ENCODE results near the gene RGPD5. TPM values are rescaled to one million over a fixed set of nuclear protein-coding genes. Genes with fewer than 3 reads are reported as not detected.
"Not testable (repeated sequence)": the region's sequence is repeated elsewhere in the genome, so short reads cannot be mapped to it uniquely, and the experiment has no call there.

The RGPD5 gene
- total RNA-seq = 10 to 100 TPM in 2 of 4 donors, 1 to 10 TPM in 2; 7.7 to 41.5 (median 11.5) TPM

- intact Hi-C loops (cut with DNase I; ENCODE audit: low total_unique reads); H3K36me3 ChIP-seq; DNase-seq; H3K4me3 ChIP-seq; H3K27me3 ChIP-seq; in situ Hi-C loops (cut with MboI; ENCODE audit: low sequenced_read_pairs in 4 of 4); H3K9me3 ChIP-seq; H3K4me1 ChIP-seq; H3K27ac ChIP-seq: not testable (repeated sequence)
- peak; percentile 97 to 98 for ATAC-seq
These were observed at the start of gene RGPD5 for GRCh38 chr2:109794074-109794737. Gene RGPD5 (plus strand): TSS chr2:109794305. CDS start chr2:109794466, 161 bp downstream.

- intact Hi-C loops (cut with DNase I; ENCODE audit: low total_unique reads); H3K27me3 ChIP-seq; H3K4me1 ChIP-seq; ATAC-seq; H3K4me3 ChIP-seq; in situ Hi-C loops (cut with MboI; ENCODE audit: low sequenced_read_pairs in 4 of 4); H3K27ac ChIP-seq; H3K36me3 ChIP-seq; H3K9me3 ChIP-seq; DNase-seq: not testable (repeated sequence)
These were observed 42.5 kb upstream of the RGPD5 start for GRCh38 chr2:109751572-109751971.

- H3K4me1 ChIP-seq; intact Hi-C loops (cut with DNase I; ENCODE audit: low total_unique reads); H3K36me3 ChIP-seq; H3K4me3 ChIP-seq; in situ Hi-C loops (cut with MboI; ENCODE audit: low sequenced_read_pairs in 4 of 4); H3K27ac ChIP-seq; H3K9me3 ChIP-seq; DNase-seq; H3K27me3 ChIP-seq: not testable (repeated sequence)
- peak in 1 of 2 donors; percentile 5 for ATAC-seq
These were observed 36.8 kb upstream of the RGPD5 start for GRCh38 chr2:109757163-109757824.

GRCh38 chr2:109760265-109761042 lies 33.7 kb upstream of the RGPD5 start:
- H3K4me1 ChIP-seq; H3K36me3 ChIP-seq; H3K27me3 ChIP-seq; intact Hi-C loops (cut with DNase I; ENCODE audit: low total_unique reads); in situ Hi-C loops (cut with MboI; ENCODE audit: low sequenced_read_pairs in 4 of 4); H3K9me3 ChIP-seq; H3K27ac ChIP-seq; DNase-seq: not testable (repeated sequence)
- peak; percentile 27 to 51 for ATAC-seq
- H3K4me3 ChIP-seq = peak overlapping the region in 1 of 4 donors; percentile 23

GRCh38 chr2:109761043-109761454 lies 33.1 kb upstream of the RGPD5 start:
- in situ Hi-C loops (cut with MboI; ENCODE audit: low sequenced_read_pairs in 4 of 4); DNase-seq; H3K27me3 ChIP-seq; H3K36me3 ChIP-seq; H3K27ac ChIP-seq; H3K4me1 ChIP-seq; intact Hi-C loops (cut with DNase I; ENCODE audit: low total_unique reads); ATAC-seq; H3K9me3 ChIP-seq: not testable (repeated sequence)
- peak overlapping the region in 1 of 4 donors; percentile 23 for H3K4me3 ChIP-seq

GRCh38 chr2:109761976-109762375 lies 32.1 kb upstream of the RGPD5 start:
- in situ Hi-C loops (cut with MboI; ENCODE audit: low sequenced_read_pairs in 4 of 4); DNase-seq; H3K27me3 ChIP-seq; H3K36me3 ChIP-seq; ATAC-seq; intact Hi-C loops (cut with DNase I; ENCODE audit: low total_unique reads); H3K9me3 ChIP-seq; H3K4me1 ChIP-seq; H3K27ac ChIP-seq; H3K4me3 ChIP-seq: not testable (repeated sequence)

GRCh38 chr2:109766074-109766473 lies 28.0 kb upstream of the RGPD5 start:
- H3K27ac ChIP-seq; H3K4me1 ChIP-seq; H3K36me3 ChIP-seq; H3K4me3 ChIP-seq; in situ Hi-C loops (cut with MboI; ENCODE audit: low sequenced_read_pairs in 4 of 4); DNase-seq; intact Hi-C loops (cut with DNase I; ENCODE audit: low total_unique reads); H3K27me3 ChIP-seq; ATAC-seq; H3K9me3 ChIP-seq: not testable (repeated sequence)

GRCh38 chr2:109766886-109767578 lies 27.1 kb upstream of the RGPD5 start:
- in situ Hi-C loops (cut with MboI; ENCODE audit: low sequenced_read_pairs in 4 of 4); intact Hi-C loops (cut with DNase I; ENCODE audit: low total_unique reads); H3K27ac ChIP-seq; H3K9me3 ChIP-seq; H3K4me3 ChIP-seq; H3K27me3 ChIP-seq; H3K36me3 ChIP-seq; DNase-seq; H3K4me1 ChIP-seq; ATAC-seq: not testable (repeated sequence)

GRCh38 chr2:109768934-109769333 lies 25.2 kb upstream of the RGPD5 start:
- ATAC-seq; H3K36me3 ChIP-seq; in situ Hi-C loops (cut with MboI; ENCODE audit: low sequenced_read_pairs in 4 of 4); H3K4me3 ChIP-seq; H3K9me3 ChIP-seq; H3K27me3 ChIP-seq; DNase-seq; H3K27ac ChIP-seq; intact Hi-C loops (cut with DNase I; ENCODE audit: low total_unique reads); H3K4me1 ChIP-seq: not testable (repeated sequence)

- H3K9me3 ChIP-seq; ATAC-seq; H3K4me1 ChIP-seq; H3K4me3 ChIP-seq; H3K27me3 ChIP-seq; DNase-seq; H3K36me3 ChIP-seq; intact Hi-C loops (cut with DNase I; ENCODE audit: low total_unique reads); H3K27ac ChIP-seq; in situ Hi-C loops (cut with MboI; ENCODE audit: low sequenced_read_pairs in 4 of 4): not testable (repeated sequence)
These were observed 15.0 kb upstream of the RGPD5 start for GRCh38 chr2:109779118-109779517.

- H3K4me3 ChIP-seq; ATAC-seq; H3K27ac ChIP-seq; DNase-seq; in situ Hi-C loops (cut with MboI; ENCODE audit: low sequenced_read_pairs in 4 of 4); H3K4me1 ChIP-seq; H3K9me3 ChIP-seq; H3K27me3 ChIP-seq; intact Hi-C loops (cut with DNase I; ENCODE audit: low total_unique reads); H3K36me3 ChIP-seq: not testable (repeated sequence)
These were observed 12.8 kb upstream of the RGPD5 start for GRCh38 chr2:109781147-109781816.

All from gastrocnemius medialis (tissue), 4 donors.